ENCODE data around the gene CAMK1D. TPM values are rescaled to one million over a fixed set of nuclear protein-coding genes. Genes with fewer than 3 reads are reported as not detected.

CAMK1D gene
- total and polyA plus RNA-seq, 4 experiments from 2014 or later: 5.2 to 22.2 (median 19.4) TPM

GRCh38 chr10:12785415-12785831 lies 436.1 kb downstream of the CAMK1D start:
- intact Hi-C loops (cut with micrococcal nuclease): no loop called here
- Mint-ChIP-seq H3K4me1 (peaks cover 5 to 6% (median 5%) of the 10 kb centered on the region in 4 donors), H3K36me3 (peaks cover 20 to 40% of the 10 kb centered on the region in 2 donors), H3K9me3 (peaks cover 0 to 2% (median 0%) of the 10 kb centered on the region in 8 donors), H3K27me3 (no peaks in the 10 kb centered on the region), H3K4me3 (no peak overlapping the region), H3K27ac (no peak overlapping the region)
- CTCF ChIA-PET (ENCODE audit: partially characterized antibody): interaction anchor here (1.3 kb wide), 1 partner anchor 9 kb away, joined by 5 read pairs; no protein-coding TSS in a partner anchor
- Histone ChIP-seq H3K27me3 (ENCODE audit: insufficient read depth, low read length) (no peaks in the 10 kb centered on the region), H3K4me3 (ENCODE audit: low read length in 2 of 2) (no peak overlapping the region), H3K4me1 (ENCODE audit: insufficient read depth, low read length) (no peaks in the 10 kb centered on the region), H3K9me3 (ENCODE audit: control insufficient read depth in 1 of 2, low read length in 2 of 2) (no peaks in the 10 kb centered on the region), H3K27ac (ENCODE audit: low read depth, low read length) (no peak overlapping the region), H3K36me3 (ENCODE audit: insufficient read depth, low read length) (no peaks in the 10 kb centered on the region)
- POLR2A ChIA-PET (ENCODE audit: partially characterized antibody): no interaction called here
- no peak for DNase-seq

- Mint-ChIP-seq H3K4me3 (no peak overlapping the region), H3K9me3 (peaks cover 0 to 2% (median 0%) of the 10 kb centered on the region in 8 donors), H3K4me1 (peaks cover 3 to 5% (median 4%) of the 10 kb centered on the region in 4 donors), H3K27ac (no peak overlapping the region), H3K36me3 (peaks cover 26 to 44% of the 10 kb centered on the region in 2 donors), H3K27me3 (no peaks in the 10 kb centered on the region)
- intact Hi-C loops (cut with micrococcal nuclease): no loop called here
- CTCF ChIA-PET (ENCODE audit: partially characterized antibody): no interaction called here
- Histone ChIP-seq H3K4me1 (ENCODE audit: insufficient read depth, low read length) (no peaks in the 10 kb centered on the region), H3K9me3 (ENCODE audit: control insufficient read depth in 1 of 2, low read length in 2 of 2) (no peaks in the 10 kb centered on the region), H3K27me3 (ENCODE audit: insufficient read depth, low read length) (no peaks in the 10 kb centered on the region), H3K36me3 (ENCODE audit: insufficient read depth, low read length) (no peaks in the 10 kb centered on the region), H3K27ac (ENCODE audit: low read depth, low read length) (no peak overlapping the region), H3K4me3 (ENCODE audit: low read length in 2 of 2) (no peak overlapping the region)
- POLR2A ChIA-PET (ENCODE audit: partially characterized antibody): no interaction called here
- DNase-seq: no peak
These were observed 437.9 kb downstream of the CAMK1D start for GRCh38 chr10:12787297-12787696.

GRCh38 chr10:12788277-12788676 lies 438.9 kb downstream of the CAMK1D start:
- Mint-ChIP-seq H3K4me3 (no peak overlapping the region), H3K27me3 (no peaks in the 10 kb centered on the region), H3K27ac (no peak overlapping the region), H3K36me3 (peaks cover 29 to 46% of the 10 kb centered on the region in 2 donors), H3K9me3 (peaks cover 0 to 2% (median 0%) of the 10 kb centered on the region in 8 donors), H3K4me1 (peaks cover 0 to 1% (median 0%) of the 10 kb centered on the region in 4 donors)
- Histone ChIP-seq H3K4me1 (ENCODE audit: insufficient read depth, low read length) (no peaks in the 10 kb centered on the region), H3K27me3 (ENCODE audit: insufficient read depth, low read length) (no peaks in the 10 kb centered on the region), H3K4me3 (ENCODE audit: low read length in 2 of 2) (no peak overlapping the region), H3K27ac (ENCODE audit: low read depth, low read length) (no peak overlapping the region), H3K9me3 (ENCODE audit: control insufficient read depth in 1 of 2, low read length in 2 of 2) (no peaks in the 10 kb centered on the region), H3K36me3 (ENCODE audit: insufficient read depth, low read length) (no peaks in the 10 kb centered on the region)
- CTCF ChIA-PET (ENCODE audit: partially characterized antibody): no interaction called here
- DNase-seq: no peak
- intact Hi-C loops (cut with micrococcal nuclease): no loop called here
- POLR2A ChIA-PET (ENCODE audit: partially characterized antibody): no interaction called here

- Histone ChIP-seq H3K9me3 (ENCODE audit: control insufficient read depth in 1 of 2, low read length in 2 of 2) (no peaks in the 10 kb centered on the region), H3K4me3 (ENCODE audit: low read length in 2 of 2) (no peak overlapping the region), H3K4me1 (ENCODE audit: insufficient read depth, low read length) (no peaks in the 10 kb centered on the region), H3K36me3 (ENCODE audit: insufficient read depth, low read length) (no peaks in the 10 kb centered on the region), H3K27me3 (ENCODE audit: insufficient read depth, low read length) (no peaks in the 10 kb centered on the region), H3K27ac (ENCODE audit: low read depth, low read length) (no peak overlapping the region)
- peaks cover 42 to 65% of the 10 kb centered on the region in 2 donors for H3K36me3 Mint-ChIP-seq
- no peak for DNase-seq
- POLR2A ChIA-PET (ENCODE audit: partially characterized antibody): no interaction called here
- CTCF ChIA-PET (ENCODE audit: partially characterized antibody): no interaction called here
- peak overlapping the region in 1 of 7 donors; percentile 73 for H3K27ac Mint-ChIP-seq
- H3K4me1 Mint-ChIP-seq: peaks cover 0 to 1% (median 0%) of the 10 kb centered on the region in 4 donors
- no peak overlapping the region for H3K4me3 Mint-ChIP-seq
- intact Hi-C loops (cut with micrococcal nuclease): no loop called here
- H3K27me3 Mint-ChIP-seq: no peaks in the 10 kb centered on the region
- peaks cover 0 to 2% (median 0%) of the 10 kb centered on the region in 8 donors for H3K9me3 Mint-ChIP-seq
These were observed 440.9 kb downstream of the CAMK1D start for GRCh38 chr10:12790270-12790669.

GRCh38 chr10:12791728-12792127 lies 442.4 kb downstream of the CAMK1D start:
- Histone ChIP-seq H3K27ac (ENCODE audit: low read depth, low read length) (no peak overlapping the region), H3K36me3 (ENCODE audit: insufficient read depth, low read length) (no peaks in the 10 kb centered on the region), H3K4me3 (ENCODE audit: low read length in 2 of 2) (no peak overlapping the region), H3K4me1 (ENCODE audit: insufficient read depth, low read length) (no peaks in the 10 kb centered on the region), H3K27me3 (ENCODE audit: insufficient read depth, low read length) (no peaks in the 10 kb centered on the region), H3K9me3 (ENCODE audit: control insufficient read depth in 1 of 2, low read length in 2 of 2) (no peaks in the 10 kb centered on the region)
- no peaks in the 10 kb centered on the region for H3K27me3 Mint-ChIP-seq
- POLR2A ChIA-PET (ENCODE audit: partially characterized antibody): no interaction called here
- no peak overlapping the region for H3K4me3 Mint-ChIP-seq
- peaks cover 0 to 1% (median 0%) of the 10 kb centered on the region in 4 donors for H3K4me1 Mint-ChIP-seq
- H3K36me3 Mint-ChIP-seq: peaks cover 43 to 73% of the 10 kb centered on the region in 2 donors
- CTCF ChIA-PET (ENCODE audit: partially characterized antibody): no interaction called here
- intact Hi-C loops (cut with micrococcal nuclease): no loop called here
- H3K9me3 Mint-ChIP-seq: peaks cover 0 to 2% (median 0%) of the 10 kb centered on the region in 8 donors
- no peak overlapping the region for H3K27ac Mint-ChIP-seq
- DNase-seq: no peak

- ChIA-PET CTCF (ENCODE audit: partially characterized antibody) (interaction anchor here (1.0 kb wide), 1 partner anchor 11 kb away, joined by 4 read pairs; no protein-coding TSS in a partner anchor), POLR2A (ENCODE audit: partially characterized antibody) (no interaction called here)
- Histone ChIP-seq H3K27me3 (ENCODE audit: insufficient read depth, low read length) (no peaks in the 10 kb centered on the region), H3K27ac (ENCODE audit: low read depth, low read length) (no peak overlapping the region), H3K4me3 (ENCODE audit: low read length in 2 of 2) (no peak overlapping the region), H3K9me3 (ENCODE audit: control insufficient read depth in 1 of 2, low read length in 2 of 2) (no peaks in the 10 kb centered on the region), H3K36me3 (ENCODE audit: insufficient read depth, low read length) (no peaks in the 10 kb centered on the region), H3K4me1 (ENCODE audit: insufficient read depth, low read length) (no peaks in the 10 kb centered on the region)
- Mint-ChIP-seq H3K27me3 (no peaks in the 10 kb centered on the region), H3K27ac (no peak overlapping the region), H3K4me3 (no peak overlapping the region), H3K36me3 (peaks cover 47 to 72% of the 10 kb centered on the region in 2 donors), H3K9me3 (peaks cover 0 to 2% (median 0%) of the 10 kb centered on the region in 8 donors), H3K4me1 (peaks cover 0 to 1% (median 0%) of the 10 kb centered on the region in 4 donors)
- intact Hi-C loops (cut with micrococcal nuclease): no loop called here
- no peak for DNase-seq
These were observed 443.7 kb downstream of the CAMK1D start for GRCh38 chr10:12792889-12793556.

GRCh38 chr10:12795315-12796110 lies 446.2 kb downstream of the CAMK1D start:
- H3K27ac ChIP-seq (ENCODE audit: low read depth, low read length): no peak overlapping the region
- intact Hi-C loops (cut with micrococcal nuclease): no loop called here
- no peak overlapping the region for H3K4me3 Mint-ChIP-seq
- no peak overlapping the region for H3K4me3 ChIP-seq (ENCODE audit: low read length in 2 of 2)
- H3K9me3 Mint-ChIP-seq: no peaks in the 10 kb centered on the region
- CTCF ChIA-PET (ENCODE audit: partially characterized antibody): interaction anchor here (2.4 kb wide), 1 partner anchor 14 kb away, joined by 10 read pairs; no protein-coding TSS in a partner anchor
- no peaks in the 10 kb centered on the region for H3K4me1 ChIP-seq (ENCODE audit: insufficient read depth, low read length)
- H3K36me3 Mint-ChIP-seq: peaks cover 51 to 74% of the 10 kb centered on the region in 2 donors
- POLR2A ChIA-PET (ENCODE audit: partially characterized antibody): no interaction called here
- H3K27me3 ChIP-seq (ENCODE audit: insufficient read depth, low read length): no peaks in the 10 kb centered on the region
- H3K27me3 Mint-ChIP-seq: no peaks in the 10 kb centered on the region
- H3K9me3 ChIP-seq (ENCODE audit: control insufficient read depth in 1 of 2, low read length in 2 of 2): no peaks in the 10 kb centered on the region
- no peak for DNase-seq
- no peaks in the 10 kb centered on the region for H3K36me3 ChIP-seq (ENCODE audit: insufficient read depth, low read length)
- peaks cover 0 to 1% (median 0%) of the 10 kb centered on the region in 4 donors for H3K4me1 Mint-ChIP-seq
- no peak overlapping the region for H3K27ac Mint-ChIP-seq
